Measurements from ENCODE around the gene ANKRD63. TPM values are rescaled to one million over a fixed set of nuclear protein-coding genes. Genes with fewer than 3 reads are reported as not detected.

Gene ANKRD63
- total and polyA plus RNA-seq, 2 donors (not counting 1 experiment from before 2014, with no cell fraction given) = not detected

- DNase-seq (ENCODE audit: low read depth in 2 of 2) = no peak
- no peak overlapping the region for H3K27ac ChIP-seq (ENCODE audit: insufficient read depth, low read length)
- no peak for TF ChIP-seq EZH2 (IDR thresholded peaks at IDR 0.05; ENCODE audit: low read length, missing control alignments)
- no peak for TF ChIP-seq CTCF (conservative IDR thresholded peaks at IDR 0.05 in 1 of 2, IDR thresholded peaks at IDR 0.05 in 1 of 2; ENCODE audit: low read depth in 1 of 2, low read length in 2 of 2)
- H3K9ac ChIP-seq (ENCODE audit: insufficient read depth, low read length) = no peak overlapping the region
- no peaks in the 10 kb centered on the region for H3K9me3 ChIP-seq (ENCODE audit: control insufficient read depth, insufficient read depth, low read depth, low read length)
- no peaks in the 10 kb centered on the region for H3K79me2 ChIP-seq (ENCODE audit: control insufficient read depth, insufficient read depth, low read length)
- H2AFZ ChIP-seq (ENCODE audit: low read length) = no peak overlapping the region
- H3K36me3 ChIP-seq (ENCODE audit: control insufficient read depth, insufficient read depth, low read length) = no peaks in the 10 kb centered on the region
- no peak overlapping the region for H3K4me3 ChIP-seq (replicated peaks in 1 of 4; ENCODE audit: control extremely low read depth in 1 of 4, insufficient read depth in 1 of 4, low read depth in 3 of 4, low read length in 4 of 4)
- no peak overlapping the region for H3K4me2 ChIP-seq (ENCODE audit: extremely low read depth, insufficient read depth, low read length)
- H3K27me3 ChIP-seq (ENCODE audit: control insufficient read depth, insufficient read depth, low read length) = peaks cover 31% of the 10 kb centered on the region
- H3K4me1 ChIP-seq (ENCODE audit: control insufficient read depth, extremely low read depth, insufficient read depth, low read length) = no peaks in the 10 kb centered on the region
- no peaks in the 10 kb centered on the region for H4K20me1 ChIP-seq (ENCODE audit: control insufficient read depth, extremely low read depth, insufficient read depth, low read length)
These were observed 9.4 kb upstream of the ANKRD63 start for GRCh38 chr15:40292246-40292645.

GRCh38 chr15:40290918-40291574 is 8.2 kb upstream of the ANKRD63 start:
- Histone ChIP-seq H3K4me3 (replicated peaks in 1 of 4; ENCODE audit: control extremely low read depth in 1 of 4, insufficient read depth in 1 of 4, low read depth in 3 of 4, low read length in 4 of 4) (peak overlapping the region in 3 of 4 experiments; percentile 16 to 44 (median 21)), H3K9me3 (ENCODE audit: control insufficient read depth, insufficient read depth, low read depth, low read length) (no peaks in the 10 kb centered on the region), H2AFZ (ENCODE audit: low read length) (peak overlapping the region; percentile 38), H3K79me2 (ENCODE audit: control insufficient read depth, insufficient read depth, low read length) (no peaks in the 10 kb centered on the region), H3K4me2 (ENCODE audit: extremely low read depth, insufficient read depth, low read length) (peak overlapping the region; percentile 69), H4K20me1 (ENCODE audit: control insufficient read depth, extremely low read depth, insufficient read depth, low read length) (no peaks in the 10 kb centered on the region), H3K9ac (ENCODE audit: insufficient read depth, low read length) (peak overlapping the region; percentile 4), H3K4me1 (ENCODE audit: control insufficient read depth, extremely low read depth, insufficient read depth, low read length) (no peaks in the 10 kb centered on the region), H3K36me3 (ENCODE audit: control insufficient read depth, insufficient read depth, low read length) (no peaks in the 10 kb centered on the region), H3K27ac (ENCODE audit: insufficient read depth, low read length) (no peak overlapping the region), H3K27me3 (ENCODE audit: control insufficient read depth, insufficient read depth, low read length) (peaks cover 22% of the 10 kb centered on the region)
- DNase-seq (ENCODE audit: low read depth in 2 of 2) = peak; percentile 53 to 61
- TF ChIP-seq CTCF (conservative IDR thresholded peaks at IDR 0.05 in 1 of 2, IDR thresholded peaks at IDR 0.05 in 1 of 2; ENCODE audit: low read depth in 1 of 2, low read length in 2 of 2) (no peak), EZH2 (IDR thresholded peaks at IDR 0.05; ENCODE audit: low read length, missing control alignments) (no peak)

- Histone ChIP-seq H2AFZ (ENCODE audit: low read length) (no peak overlapping the region), H3K27me3 (ENCODE audit: control insufficient read depth, insufficient read depth, low read length) (peaks cover 22% of the 10 kb centered on the region), H3K9ac (ENCODE audit: insufficient read depth, low read length) (no peak overlapping the region), H3K4me1 (ENCODE audit: control insufficient read depth, extremely low read depth, insufficient read depth, low read length) (no peaks in the 10 kb centered on the region), H3K9me3 (ENCODE audit: control insufficient read depth, insufficient read depth, low read depth, low read length) (no peaks in the 10 kb centered on the region), H3K4me3 (replicated peaks in 1 of 4; ENCODE audit: control extremely low read depth in 1 of 4, insufficient read depth in 1 of 4, low read depth in 3 of 4, low read length in 4 of 4) (no peak overlapping the region), H3K36me3 (ENCODE audit: control insufficient read depth, insufficient read depth, low read length) (no peaks in the 10 kb centered on the region), H3K4me2 (ENCODE audit: extremely low read depth, insufficient read depth, low read length) (no peak overlapping the region), H3K27ac (ENCODE audit: insufficient read depth, low read length) (no peak overlapping the region), H3K79me2 (ENCODE audit: control insufficient read depth, insufficient read depth, low read length) (no peaks in the 10 kb centered on the region), H4K20me1 (ENCODE audit: control insufficient read depth, extremely low read depth, insufficient read depth, low read length) (no peaks in the 10 kb centered on the region)
- no peak for DNase-seq (ENCODE audit: low read depth in 2 of 2)
- TF ChIP-seq EZH2 (IDR thresholded peaks at IDR 0.05; ENCODE audit: low read length, missing control alignments) (no peak), CTCF (conservative IDR thresholded peaks at IDR 0.05 in 1 of 2, IDR thresholded peaks at IDR 0.05 in 1 of 2; ENCODE audit: low read depth in 1 of 2, low read length in 2 of 2) (no peak)
These were observed 7.7 kb upstream of the ANKRD63 start for GRCh38 chr15:40290545-40290917.

All from fibroblast of lung (primary cell).